Stomach smooth muscle (tissue), 2 donors: ENCODE results near the gene ENPP6.
"Not testable (repeated sequence)": the region's sequence is repeated elsewhere in the genome, so short reads cannot be mapped to it uniquely, and the experiment has no call there.

ENCODE experiments used
- H3K27ac ChIP-seq: one replicate; pipeline ENCODE4 v1.7.0; 2013; ENCODE audit warnings: mild to moderate bottlenecking, low read length, inconsistent platforms
- H3K27me3 ChIP-seq, 2 donors: one replicate each; pipeline ENCODE4 v1.7.0; 2013; ENCODE audit warnings: low read length in 2 of 2; ENCODE audit not compliant: insufficient read depth in 2 of 2, control insufficient read depth in 1 of 2
- H3K36me3 ChIP-seq, 2 donors: one replicate each; pipeline ENCODE4 v1.7.0; 2013; ENCODE audit warnings: low read length in 2 of 2; ENCODE audit not compliant: control insufficient read depth in 2 of 2, insufficient read depth in 2 of 2
- H3K4me1 ChIP-seq: one replicate; pipeline ENCODE4 v1.7.0; 2013; ENCODE audit warnings: low read length; ENCODE audit not compliant: control insufficient read depth, insufficient read depth
- H3K4me3 ChIP-seq, 2 donors: one replicate each; pipeline ENCODE4 v1.7.0; 2013; ENCODE audit warnings: low read length in 2 of 2
- H3K9ac ChIP-seq, 2 donors: one replicate each; pipeline ENCODE4 v1.7.0; 2013; ENCODE audit warnings: low read length in 2 of 2, mild to moderate bottlenecking in 1 of 2
- H3K9me3 ChIP-seq, 2 donors: one replicate each; pipeline ENCODE4 v1.7.0; 2013; ENCODE audit warnings: low read length in 2 of 2; ENCODE audit not compliant: control insufficient read depth in 2 of 2
- donor health status: healthy.
- donor health status: Pancreatic carcinoma.

Gene ENPP6

GRCh38 chr4:184147858-184148737 is 69.6 kb downstream of the ENPP6 start:
- no peak overlapping the region for H3K27ac ChIP-seq
- H3K27me3 ChIP-seq, result peaks cover 0 to 2% of the 10 kb centered on the region in 2 donors
- no peaks in the 10 kb centered on the region for H3K36me3 ChIP-seq
- no peak overlapping the region for H3K9ac ChIP-seq
- H3K4me1 ChIP-seq, result peaks cover 15% of the 10 kb centered on the region
- no peak overlapping the region for H3K4me3 ChIP-seq
- H3K9me3 ChIP-seq, result no peaks in the 10 kb centered on the region

GRCh38 chr4:184146951-184147350 is 70.7 kb downstream of the ENPP6 start:
- Histone ChIP-seq H3K9me3 (no peaks in the 10 kb centered on the region), H3K9ac (no peak overlapping the region), H3K36me3 (no peaks in the 10 kb centered on the region), H3K27me3 (peaks cover 0 to 2% of the 10 kb centered on the region in 2 donors), H3K4me1 (peaks cover 15% of the 10 kb centered on the region), H3K4me3 (no peak overlapping the region), H3K27ac (no peak overlapping the region)

- Histone ChIP-seq H3K27me3 (peaks cover 0 to 2% of the 10 kb centered on the region in 2 donors), H3K27ac (no peak overlapping the region), H3K4me1 (peaks cover 7% of the 10 kb centered on the region), H3K36me3 (no peaks in the 10 kb centered on the region), H3K4me3 (no peak overlapping the region), H3K9ac (no peak overlapping the region), H3K9me3 (no peaks in the 10 kb centered on the region)
These were observed 72.1 kb downstream of the ENPP6 start for GRCh38 chr4:184145596-184145995.

GRCh38 chr4:184143770-184144564 is 73.7 kb downstream of the ENPP6 start:
- H3K9me3 ChIP-seq, result no peaks in the 10 kb centered on the region
- peaks cover 0 to 2% of the 10 kb centered on the region in 2 donors for H3K27me3 ChIP-seq
- no peak overlapping the region for H3K9ac ChIP-seq
- H3K27ac ChIP-seq, result no peak overlapping the region
- no peaks in the 10 kb centered on the region for H3K36me3 ChIP-seq
- H3K4me1 ChIP-seq, result peaks cover under 1% of the 10 kb centered on the region
- no peak overlapping the region for H3K4me3 ChIP-seq

- no peaks in the 10 kb centered on the region for H3K4me1 ChIP-seq
- peaks cover 0 to 2% of the 10 kb centered on the region in 2 donors for H3K27me3 ChIP-seq
- H3K27ac ChIP-seq, result no peak overlapping the region
- peaks cover 0 to 2% of the 10 kb centered on the region in 2 donors for H3K9me3 ChIP-seq
- no peaks in the 10 kb centered on the region for H3K36me3 ChIP-seq
- no peak overlapping the region for H3K9ac ChIP-seq
- H3K4me3 ChIP-seq, result no peak overlapping the region
These were observed 75.3 kb downstream of the ENPP6 start for GRCh38 chr4:184142121-184143000.

- not testable (repeated sequence) for H3K27me3 ChIP-seq, H3K36me3 ChIP-seq, H3K4me1 ChIP-seq, H3K27ac ChIP-seq, H3K9ac ChIP-seq, H3K9me3 ChIP-seq, H3K4me3 ChIP-seq
These were observed 76.8 kb downstream of the ENPP6 start for GRCh38 chr4:184140901-184141300.

GRCh38 chr4:184136525-184136924 is 81.1 kb downstream of the ENPP6 start:
- Histone ChIP-seq H3K27ac (no peak overlapping the region), H3K9me3 (peaks cover 2 to 8% of the 10 kb centered on the region in 2 donors), H3K4me3 (no peak overlapping the region), H3K36me3 (no peaks in the 10 kb centered on the region), H3K9ac (no peak overlapping the region), H3K27me3 (no peaks in the 10 kb centered on the region), H3K4me1 (no peaks in the 10 kb centered on the region)

- Histone ChIP-seq H3K9ac (no peak overlapping the region), H3K4me3 (no peak overlapping the region), H3K9me3 (peaks cover 0 to 10% of the 10 kb centered on the region in 2 donors), H3K27me3 (no peaks in the 10 kb centered on the region), H3K36me3 (no peaks in the 10 kb centered on the region), H3K27ac (no peak overlapping the region), H3K4me1 (no peaks in the 10 kb centered on the region)
These were observed 90.9 kb downstream of the ENPP6 start for GRCh38 chr4:184126800-184127199.

- peaks cover 0 to 10% of the 10 kb centered on the region in 2 donors for H3K9me3 ChIP-seq
- no peak overlapping the region for H3K9ac ChIP-seq
- no peaks in the 10 kb centered on the region for H3K27me3 ChIP-seq
- no peak overlapping the region for H3K4me3 ChIP-seq
- no peak overlapping the region for H3K27ac ChIP-seq
- H3K36me3 ChIP-seq, result no peaks in the 10 kb centered on the region
- no peaks in the 10 kb centered on the region for H3K4me1 ChIP-seq
These were observed 94.9 kb downstream of the ENPP6 start for GRCh38 chr4:184122631-184123408.
